Liver (tissue), 3 donors: ENCODE results near the gene PTPRN2.

Experiments used
- CTCF ChIP-seq: fragments of 150-350 bp; IDR thresholded peaks from 2 replicates; pipeline ENCODE4 v1.5.1; 2017; ENCODE audit warnings: improper control_type of control experiment, low read depth, low read length; ENCODE audit not compliant: missing input control
- JUND ChIP-seq, 2 donors: IDR thresholded peaks; 2 replicates each; pipeline ENCODE4 v1.6.1; 2016; ENCODE audit warnings: antibody characterized with exemption in 2 of 2
- MAX ChIP-seq: IDR thresholded peaks from 2 replicates; pipeline ENCODE4 v1.6.1; 2016; ENCODE audit warnings: antibody characterized with exemption
- REST ChIP-seq: IDR thresholded peaks from 2 replicates; pipeline ENCODE4 v1.6.1; 2016; ENCODE audit warnings: antibody characterized with exemption, mild to moderate bottlenecking
- SP1 ChIP-seq: IDR thresholded peaks from 2 replicates; pipeline ENCODE4 v1.6.1; 2018; ENCODE audit warnings: antibody characterized with exemption, mild to moderate bottlenecking
- TAF1 ChIP-seq: conservative IDR thresholded peaks from 2 replicates; pipeline ENCODE4 v1.6.1; 2016; ENCODE audit warnings: antibody characterized with exemption, mild to moderate bottlenecking
- YY1 ChIP-seq: IDR thresholded peaks from 2 replicates; pipeline ENCODE4 v1.6.1; 2016; ENCODE audit warnings: antibody characterized with exemption, mild to moderate bottlenecking
- donor health status: healthy.
- donor health status: healthy.

GRCh38 chr7:157837561-157837960, 750.1 kb downstream of the PTPRN2 start:
- no peak for TF ChIP-seq CTCF
- TF ChIP-seq REST: no peak
- TF ChIP-seq YY1: no peak
- no peak for TF ChIP-seq TAF1
- no peak for TF ChIP-seq MAX
- TF ChIP-seq SP1: no peak
- TF ChIP-seq JUND (IDR thresholded peaks at IDR 0.05): no peak
